ENCODE measurements around the gene HSP90B1. TPM values are rescaled to one million over a fixed set of nuclear protein-coding genes. Genes with fewer than 3 reads are reported as not detected.

Gene HSP90B1
- total RNA-seq, 1 donor from 2014 or later: 802 TPM

DNA sequence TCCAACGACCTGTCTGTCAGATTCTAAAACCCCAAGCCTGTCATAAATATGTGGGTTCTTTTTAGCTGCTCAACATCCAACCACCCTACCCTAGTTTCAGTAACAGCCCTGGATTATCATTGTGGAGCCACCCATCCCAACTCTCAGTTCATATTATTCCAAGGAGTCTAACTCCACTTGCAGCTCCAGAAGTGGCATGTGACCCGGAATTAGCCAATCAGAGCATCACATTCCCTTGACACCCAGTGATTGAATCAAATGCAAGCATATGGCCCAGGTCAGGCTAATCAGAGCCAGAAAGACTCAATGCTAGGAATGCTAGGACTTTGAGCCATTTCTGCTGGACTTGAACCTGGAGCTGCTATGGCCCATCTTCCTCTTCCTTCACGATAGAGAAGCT lies 17.1 kb upstream of the HSP90B1 start:
- Mint-ChIP-seq H3K36me3 (ENCODE audit: insufficient read depth) (peaks cover 3% of the 10 kb centered on the region), H3K27me3 (peaks cover 4% of the 10 kb centered on the region), H3K4me1 (ENCODE audit: low read depth) (peaks cover 7% of the 10 kb centered on the region), H3K27ac (no peak overlapping the region), H3K9me3 (ENCODE audit: low read depth) (peaks cover 5% of the 10 kb centered on the region), H3K4me3 (ENCODE audit: low read depth) (no peak overlapping the region)
- TF ChIP-seq, protein P1, sequence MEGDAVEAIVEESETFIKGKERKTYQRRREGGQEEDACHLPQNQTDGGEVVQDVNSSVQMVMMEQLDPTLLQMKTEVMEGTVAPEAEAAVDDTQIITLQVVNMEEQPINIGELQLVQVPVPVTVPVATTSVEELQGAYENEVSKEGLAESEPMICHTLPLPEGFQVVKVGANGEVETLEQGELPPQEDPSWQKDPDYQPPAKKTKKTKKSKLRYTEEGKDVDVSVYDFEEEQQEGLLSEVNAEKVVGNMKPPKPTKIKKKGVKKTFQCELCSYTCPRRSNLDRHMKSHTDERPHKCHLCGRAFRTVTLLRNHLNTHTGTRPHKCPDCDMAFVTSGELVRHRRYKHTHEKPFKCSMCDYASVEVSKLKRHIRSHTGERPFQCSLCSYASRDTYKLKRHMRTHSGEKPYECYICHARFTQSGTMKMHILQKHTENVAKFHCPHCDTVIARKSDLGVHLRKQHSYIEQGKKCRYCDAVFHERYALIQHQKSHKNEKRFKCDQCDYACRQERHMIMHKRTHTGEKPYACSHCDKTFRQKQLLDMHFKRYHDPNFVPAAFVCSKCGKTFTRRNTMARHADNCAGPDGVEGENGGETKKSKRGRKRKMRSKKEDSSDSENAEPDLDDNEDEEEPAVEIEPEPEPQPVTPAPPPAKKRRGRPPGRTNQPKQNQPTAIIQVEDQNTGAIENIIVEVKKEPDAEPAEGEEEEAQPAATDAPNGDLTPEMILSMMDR (IDR thresholded peaks at IDR 0.05; ENCODE audit: unreplicated experiment): no peak
- DNase-seq (ENCODE audit: low spot score, unreplicated experiment): no peak

DNA sequence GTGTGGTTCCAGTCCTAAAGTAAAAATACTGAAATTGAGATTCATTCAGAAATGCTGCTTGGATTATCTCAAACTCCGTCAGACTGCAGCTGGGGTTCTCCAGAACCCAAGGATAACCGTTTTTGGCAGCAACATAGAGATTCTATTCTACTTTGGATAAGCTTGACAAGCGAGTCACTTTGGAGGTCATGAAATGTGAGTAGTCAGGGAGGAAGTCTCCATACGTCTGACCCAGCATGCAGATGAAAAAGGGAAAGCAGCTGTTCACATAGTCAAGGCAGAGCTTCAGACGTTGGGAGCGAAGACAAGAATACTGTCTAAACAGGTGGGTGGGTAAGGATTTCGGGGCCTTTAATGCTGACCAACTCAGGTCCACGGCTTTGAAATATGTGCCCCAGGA lies 14.9 kb upstream of the HSP90B1 start:
- TF ChIP-seq, protein P1 (IDR thresholded peaks at IDR 0.05; ENCODE audit: unreplicated experiment): no peak
- H3K36me3 Mint-ChIP-seq (ENCODE audit: insufficient read depth): peaks cover 3% of the 10 kb centered on the region
- H3K27ac Mint-ChIP-seq: no peak overlapping the region
- H3K9me3 Mint-ChIP-seq (ENCODE audit: low read depth): peaks cover 9% of the 10 kb centered on the region
- no peaks in the 10 kb centered on the region for H3K4me1 Mint-ChIP-seq (ENCODE audit: low read depth)
- H3K4me3 Mint-ChIP-seq (ENCODE audit: low read depth): no peak overlapping the region
- H3K27me3 Mint-ChIP-seq: no peaks in the 10 kb centered on the region
- no peak for DNase-seq (ENCODE audit: low spot score, unreplicated experiment)

DNA sequence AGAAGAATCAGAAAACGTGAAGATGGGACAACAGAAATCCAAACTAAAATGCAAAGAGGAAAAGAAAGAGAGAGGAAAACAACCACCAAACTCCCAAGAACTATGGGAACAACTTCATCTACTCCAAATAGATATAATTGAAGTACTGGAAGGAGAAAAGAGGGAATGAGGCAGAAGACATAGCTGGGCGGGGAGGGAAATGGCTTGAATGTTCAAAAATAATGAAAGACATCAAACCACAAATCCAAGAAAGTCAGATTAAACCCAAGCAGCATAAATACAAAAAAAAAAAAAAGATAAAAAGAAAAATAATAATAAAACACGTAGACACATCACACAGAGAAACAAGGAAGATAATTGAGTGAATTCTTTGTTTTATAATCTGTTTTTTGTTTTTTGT lies 12.3 kb upstream of the HSP90B1 start:
- H3K27me3 Mint-ChIP-seq: no peaks in the 10 kb centered on the region
- H3K36me3 Mint-ChIP-seq (ENCODE audit: insufficient read depth): peaks cover 3% of the 10 kb centered on the region
- TF ChIP-seq, protein P1 (IDR thresholded peaks at IDR 0.05; ENCODE audit: unreplicated experiment): no peak

DNA sequence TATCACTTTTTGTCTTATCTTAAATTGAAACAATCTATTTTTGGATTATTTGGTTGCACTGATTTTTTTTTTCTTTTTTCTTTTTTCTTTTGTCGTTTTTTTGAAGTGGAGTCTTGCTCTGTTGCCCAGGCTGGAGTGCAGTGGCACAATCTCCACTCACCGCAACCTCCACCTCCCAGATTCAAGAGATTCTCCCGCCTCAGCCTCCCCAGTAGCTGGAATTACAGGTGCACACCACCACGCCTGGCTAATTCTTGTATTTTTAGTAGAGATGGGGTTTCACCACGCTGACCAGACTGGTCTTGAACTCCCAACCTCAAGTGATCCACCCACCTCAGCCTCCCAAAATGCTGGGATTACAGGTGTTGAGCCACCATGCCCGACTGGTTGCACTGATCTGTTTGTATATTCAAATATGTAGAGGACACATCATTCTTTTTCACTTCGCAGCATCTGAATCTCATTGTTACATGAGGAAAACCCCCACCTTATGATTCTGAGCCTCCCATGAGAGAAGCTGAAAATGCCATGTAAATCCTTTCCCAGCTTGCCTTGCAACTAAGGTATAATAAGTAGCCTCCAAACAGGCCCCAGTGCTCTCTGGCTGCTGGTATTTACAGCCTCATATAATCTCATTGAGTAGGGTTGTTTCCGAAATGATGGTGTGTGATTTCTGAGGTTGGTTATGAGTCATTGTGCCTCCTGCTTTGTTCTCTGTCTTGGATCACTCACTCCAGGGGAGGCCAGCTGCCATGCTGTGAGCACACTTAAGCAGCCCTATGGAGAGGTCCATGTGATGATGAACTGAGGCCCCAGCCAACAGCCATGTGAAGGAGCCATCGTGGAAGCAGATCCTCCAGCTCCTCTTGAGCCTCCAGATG lies 5.2 kb upstream of the HSP90B1 start:
- no peaks in the 10 kb centered on the region for H3K9me3 Mint-ChIP-seq (ENCODE audit: low read depth)
- H3K4me3 Mint-ChIP-seq (ENCODE audit: low read depth): no peak overlapping the region
- no peaks in the 10 kb centered on the region for H3K36me3 Mint-ChIP-seq (ENCODE audit: insufficient read depth)
- DNase-seq (ENCODE audit: low spot score, unreplicated experiment): no peak
- H3K27ac Mint-ChIP-seq: no peak overlapping the region
- peaks cover 10% of the 10 kb centered on the region for H3K4me1 Mint-ChIP-seq (ENCODE audit: low read depth)
- no peaks in the 10 kb centered on the region for H3K27me3 Mint-ChIP-seq
- TF ChIP-seq, protein P1 (IDR thresholded peaks at IDR 0.05; ENCODE audit: unreplicated experiment): no peak

More for the DNA sequence above, 12.3 kb upstream of the HSP90B1 start:
- H3K27ac Mint-ChIP-seq: peak overlapping the region; percentile 18
- no peak for DNase-seq (ENCODE audit: low spot score, unreplicated experiment)
- H3K9me3 Mint-ChIP-seq (ENCODE audit: low read depth): peaks cover 9% of the 10 kb centered on the region
- H3K4me3 Mint-ChIP-seq (ENCODE audit: low read depth): no peak overlapping the region
- H3K4me1 Mint-ChIP-seq (ENCODE audit: low read depth): no peaks in the 10 kb centered on the region

DNA sequence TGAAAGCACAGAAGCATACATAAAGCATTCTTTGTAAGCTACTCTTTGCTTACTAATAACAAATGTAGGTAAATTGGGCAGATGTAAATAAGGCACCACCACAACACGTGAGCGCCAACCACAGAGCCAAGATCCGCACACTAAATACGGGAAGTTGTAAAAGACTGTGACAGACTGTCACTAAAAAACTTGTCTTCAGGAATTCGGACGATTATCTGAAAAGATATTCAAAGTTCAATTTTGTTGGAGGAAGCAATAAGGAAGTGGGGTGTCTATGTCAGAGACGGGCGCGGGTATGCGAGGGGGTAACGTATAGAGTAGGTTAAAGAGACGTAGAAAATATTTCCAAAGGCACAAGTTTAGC lies 1.5 kb upstream of the HSP90B1 start:
- no peaks in the 10 kb centered on the region for H3K9me3 Mint-ChIP-seq (ENCODE audit: low read depth)
- peak overlapping the region; percentile 99 for H3K27ac Mint-ChIP-seq
- TF ChIP-seq, protein P1 (IDR thresholded peaks at IDR 0.05; ENCODE audit: unreplicated experiment): no peak
- DNase-seq (ENCODE audit: low spot score, unreplicated experiment): no peak
- peaks cover 27% of the 10 kb centered on the region for H3K4me1 Mint-ChIP-seq (ENCODE audit: low read depth)
- no peaks in the 10 kb centered on the region for H3K27me3 Mint-ChIP-seq
- H3K4me3 Mint-ChIP-seq (ENCODE audit: low read depth): peak overlapping the region; percentile 79
- peaks cover 7% of the 10 kb centered on the region for H3K36me3 Mint-ChIP-seq (ENCODE audit: insufficient read depth)
